Suprapubic skin (tissue), 3 donors: Measurements from ENCODE around the gene PEAK3.

Experiments used
- EP300 ChIP-seq: sonication (generic); formaldehyde crosslinking; IDR thresholded peaks from one replicate; pipeline ENCODE4 v1.6.1; 2017; ENCODE audit warnings: antibody characterized with exemption
- TF ChIP-seq, protein P1 (sequence below), 2 donors: fragments of 200-600 bp in 1 of 2; fragments of 450-650 bp in 1 of 2; sonication (generic) in 1 of 2; IDR thresholded peaks; one replicate each; pipeline ENCODE4 v1.5.1; 2016 to 2019; ENCODE audit warnings: antibody characterized with exemption in 2 of 2, mild to moderate bottlenecking in 1 of 2, moderate library complexity in 1 of 2

GRCh38 chr19:2225415-2226050, 56.4 kb downstream of the PEAK3 start:
- no peak for TF ChIP-seq EP300
- TF ChIP-seq, protein P1, sequence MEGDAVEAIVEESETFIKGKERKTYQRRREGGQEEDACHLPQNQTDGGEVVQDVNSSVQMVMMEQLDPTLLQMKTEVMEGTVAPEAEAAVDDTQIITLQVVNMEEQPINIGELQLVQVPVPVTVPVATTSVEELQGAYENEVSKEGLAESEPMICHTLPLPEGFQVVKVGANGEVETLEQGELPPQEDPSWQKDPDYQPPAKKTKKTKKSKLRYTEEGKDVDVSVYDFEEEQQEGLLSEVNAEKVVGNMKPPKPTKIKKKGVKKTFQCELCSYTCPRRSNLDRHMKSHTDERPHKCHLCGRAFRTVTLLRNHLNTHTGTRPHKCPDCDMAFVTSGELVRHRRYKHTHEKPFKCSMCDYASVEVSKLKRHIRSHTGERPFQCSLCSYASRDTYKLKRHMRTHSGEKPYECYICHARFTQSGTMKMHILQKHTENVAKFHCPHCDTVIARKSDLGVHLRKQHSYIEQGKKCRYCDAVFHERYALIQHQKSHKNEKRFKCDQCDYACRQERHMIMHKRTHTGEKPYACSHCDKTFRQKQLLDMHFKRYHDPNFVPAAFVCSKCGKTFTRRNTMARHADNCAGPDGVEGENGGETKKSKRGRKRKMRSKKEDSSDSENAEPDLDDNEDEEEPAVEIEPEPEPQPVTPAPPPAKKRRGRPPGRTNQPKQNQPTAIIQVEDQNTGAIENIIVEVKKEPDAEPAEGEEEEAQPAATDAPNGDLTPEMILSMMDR (IDR thresholded peaks at IDR 0.05) = no peak
